GM10266 (cell line): ENCODE results near the gene OGN.

Experiments
- DNase-seq: peaks from one replicate; pipeline ENCODE4 v3.0.0; 2012; ENCODE audit errors: extremely low spot score
- CTCF ChIP-seq: IDR thresholded peaks from 2 replicates; pipeline ENCODE4 v1.5.1; 2012; ENCODE audit warnings: mild to moderate bottlenecking, low read depth; ENCODE audit not compliant: control insufficient read depth, insufficient read depth; ENCODE audit errors: missing control alignments

Gene OGN

GRCh38 chr9:92377876-92378275 lies 26.5 kb downstream of the OGN start:
- no peak for DNase-seq
- TF ChIP-seq CTCF = no peak

GRCh38 chr9:92373167-92373566 lies 31.2 kb downstream of the OGN start:
- no peak for DNase-seq
- no peak for TF ChIP-seq CTCF

- DNase-seq = no peak
- TF ChIP-seq CTCF = no peak
These were observed 35.3 kb downstream of the OGN start for GRCh38 chr9:92369075-92369474.

- TF ChIP-seq CTCF = no peak
- DNase-seq = no peak
These were observed 44.3 kb downstream of the OGN start for GRCh38 chr9:92360083-92360482.

GRCh38 chr9:92359394-92359995 lies 44.9 kb downstream of the OGN start:
- no peak for DNase-seq
- TF ChIP-seq CTCF = no peak

GRCh38 chr9:92353051-92353450 lies 51.3 kb downstream of the OGN start:
- no peak for TF ChIP-seq CTCF
- no peak for DNase-seq

- no peak for DNase-seq
- no peak for TF ChIP-seq CTCF
These were observed 53.6 kb downstream of the OGN start for GRCh38 chr9:92350740-92351133.
